ENCODE results near the gene FMO4.
"Not testable (repeated sequence)": the region's sequence is repeated elsewhere in the genome, so short reads cannot be mapped to it uniquely, and the experiment has no call there.

FMO4 gene

DNA sequence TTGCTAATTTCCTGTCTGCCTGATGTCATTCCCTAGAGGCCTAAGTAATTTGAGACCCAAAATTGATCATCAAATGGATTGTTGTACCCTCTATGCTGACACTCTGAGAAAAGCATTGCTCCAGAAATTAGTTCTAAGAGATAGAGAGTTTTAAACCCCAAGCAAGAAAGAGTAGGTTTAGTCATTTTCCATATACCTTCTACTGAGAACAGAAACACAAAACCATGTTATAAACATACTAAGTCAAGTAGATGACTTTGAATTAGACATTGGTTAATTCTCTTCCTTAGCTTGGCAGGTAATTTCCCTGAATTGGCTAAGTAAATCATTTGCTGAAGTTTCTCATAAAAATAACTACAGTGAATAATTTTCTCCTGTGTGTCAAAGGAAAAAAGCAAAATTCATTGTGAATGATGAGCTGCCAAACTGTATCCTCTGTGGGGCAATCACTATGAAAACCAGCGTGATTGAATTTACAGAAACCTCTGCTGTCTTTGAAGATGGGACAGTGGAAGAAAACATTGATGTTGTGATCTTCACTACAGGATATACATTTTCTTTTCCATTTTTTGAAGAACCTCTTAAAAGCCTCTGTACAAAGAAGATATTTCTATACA lies 20.1 kb downstream of the FMO4 start:
- TF ChIP-seq, protein P1, sequence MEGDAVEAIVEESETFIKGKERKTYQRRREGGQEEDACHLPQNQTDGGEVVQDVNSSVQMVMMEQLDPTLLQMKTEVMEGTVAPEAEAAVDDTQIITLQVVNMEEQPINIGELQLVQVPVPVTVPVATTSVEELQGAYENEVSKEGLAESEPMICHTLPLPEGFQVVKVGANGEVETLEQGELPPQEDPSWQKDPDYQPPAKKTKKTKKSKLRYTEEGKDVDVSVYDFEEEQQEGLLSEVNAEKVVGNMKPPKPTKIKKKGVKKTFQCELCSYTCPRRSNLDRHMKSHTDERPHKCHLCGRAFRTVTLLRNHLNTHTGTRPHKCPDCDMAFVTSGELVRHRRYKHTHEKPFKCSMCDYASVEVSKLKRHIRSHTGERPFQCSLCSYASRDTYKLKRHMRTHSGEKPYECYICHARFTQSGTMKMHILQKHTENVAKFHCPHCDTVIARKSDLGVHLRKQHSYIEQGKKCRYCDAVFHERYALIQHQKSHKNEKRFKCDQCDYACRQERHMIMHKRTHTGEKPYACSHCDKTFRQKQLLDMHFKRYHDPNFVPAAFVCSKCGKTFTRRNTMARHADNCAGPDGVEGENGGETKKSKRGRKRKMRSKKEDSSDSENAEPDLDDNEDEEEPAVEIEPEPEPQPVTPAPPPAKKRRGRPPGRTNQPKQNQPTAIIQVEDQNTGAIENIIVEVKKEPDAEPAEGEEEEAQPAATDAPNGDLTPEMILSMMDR (IDR thresholded peaks at IDR 0.05; ENCODE audit: unreplicated experiment in 3 of 3), result no peak
- no peak overlapping the region for H3K4me3 Mint-ChIP-seq
- no peak overlapping the region for H3K27ac Mint-ChIP-seq
- H3K27me3 Mint-ChIP-seq (ENCODE audit: low read depth), result no peaks in the 10 kb centered on the region
- peaks cover 3% of the 10 kb centered on the region for H3K36me3 Mint-ChIP-seq (ENCODE audit: low read depth)
- no peaks in the 10 kb centered on the region for H3K9me3 Mint-ChIP-seq
- H3K4me1 Mint-ChIP-seq, result peaks cover 13% of the 10 kb centered on the region

DNA sequence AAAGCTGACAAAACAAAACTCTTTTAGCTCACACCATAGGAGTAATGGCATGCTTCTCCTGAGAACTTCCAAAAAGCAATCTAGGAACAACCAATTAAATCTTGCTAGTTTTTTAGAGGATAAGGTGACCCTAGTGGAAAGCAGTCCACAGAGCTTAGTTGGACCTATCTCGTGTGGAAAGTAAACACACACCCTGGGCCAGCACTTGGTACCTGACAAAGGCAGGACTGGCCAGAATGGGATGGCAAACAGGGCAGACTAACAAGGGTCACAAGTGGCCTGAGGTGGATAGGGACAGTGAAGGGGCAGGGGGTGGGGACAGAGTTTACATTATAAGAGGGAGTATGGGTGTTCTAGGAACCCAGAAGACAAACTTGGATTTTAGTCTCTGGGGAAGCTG lies 22.0 kb downstream of the FMO4 start:
- Mint-ChIP-seq H3K27me3 (ENCODE audit: low read depth) (no peaks in the 10 kb centered on the region), H3K36me3 (ENCODE audit: low read depth) (no peaks in the 10 kb centered on the region), H3K4me3 (no peak overlapping the region), H3K27ac (no peak overlapping the region), H3K4me1 (peaks cover 13% of the 10 kb centered on the region), H3K9me3 (no peaks in the 10 kb centered on the region)
- TF ChIP-seq, protein P1 (IDR thresholded peaks at IDR 0.05; ENCODE audit: unreplicated experiment in 3 of 3), result no peak

DNA sequence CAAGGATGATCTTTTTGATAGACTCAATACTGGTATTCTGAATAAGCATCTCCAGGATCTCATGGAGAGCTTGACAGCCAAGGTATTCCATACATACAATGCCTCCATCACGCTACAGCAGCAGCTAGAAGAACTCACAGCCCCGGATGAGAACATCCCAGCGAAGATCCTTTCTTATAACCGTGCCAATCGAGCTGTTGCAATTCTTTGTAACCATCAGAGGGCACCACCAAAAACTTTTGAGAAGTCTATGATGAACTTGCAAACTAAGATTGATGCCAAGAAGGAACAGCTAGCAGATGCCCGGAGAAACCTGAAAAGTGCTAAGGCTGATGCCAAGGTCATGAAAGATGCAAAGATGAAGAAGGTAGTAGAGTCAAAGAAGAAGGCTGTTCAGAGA lies 25.4 kb downstream of the FMO4 start:
- H3K4me3 Mint-ChIP-seq; H3K9me3 Mint-ChIP-seq; H3K36me3 Mint-ChIP-seq (ENCODE audit: low read depth); H3K27ac Mint-ChIP-seq; H3K27me3 Mint-ChIP-seq (ENCODE audit: low read depth): not testable (repeated sequence)
- H3K4me1 Mint-ChIP-seq, result peaks cover 20% of the 10 kb centered on the region

DNA sequence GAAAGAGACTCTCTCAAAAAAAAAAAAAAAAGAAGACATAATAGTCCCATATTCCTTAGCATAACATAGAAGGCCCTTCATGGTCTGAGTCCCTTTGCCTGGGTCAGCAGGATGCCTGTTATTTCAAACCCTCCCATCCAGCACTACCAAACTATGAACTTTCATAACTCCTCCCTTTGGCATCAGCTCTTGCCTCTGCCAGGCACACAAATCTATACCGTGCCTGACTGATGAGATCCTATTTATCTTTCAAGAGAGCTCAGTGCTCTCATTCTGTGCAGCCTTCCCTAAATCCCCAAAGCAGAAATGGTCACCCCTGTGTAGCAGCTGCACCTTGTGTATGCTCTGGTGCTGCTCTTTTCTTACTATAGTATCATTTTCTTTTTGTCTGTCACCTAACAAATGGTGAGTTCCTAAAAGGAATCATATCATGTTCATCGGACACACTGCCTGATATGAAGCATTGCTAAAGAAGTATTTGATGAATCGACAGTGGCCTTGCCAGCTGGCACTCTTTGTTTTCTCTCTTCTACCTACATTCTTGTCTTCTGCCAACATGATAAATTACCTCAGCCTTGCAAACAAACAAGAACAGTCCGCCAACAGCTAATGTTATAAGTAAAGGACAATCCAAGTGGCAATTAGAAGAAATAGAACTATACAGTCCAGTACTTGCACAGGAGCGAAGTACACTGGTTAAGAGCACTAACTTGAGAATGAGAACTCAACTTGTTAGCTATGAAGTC lies 29.9 kb downstream of the FMO4 start:
- Mint-ChIP-seq H3K27ac (peak overlapping the region; percentile 31 to 93 (median 81)), H3K36me3 (ENCODE audit: low read depth) (no peaks in the 10 kb centered on the region), H3K27me3 (ENCODE audit: low read depth) (no peaks in the 10 kb centered on the region), H3K9me3 (peaks cover 2% of the 10 kb centered on the region), H3K4me3 (no peak overlapping the region), H3K4me1 (peaks cover 7% of the 10 kb centered on the region)
- TF ChIP-seq, protein P1 (IDR thresholded peaks at IDR 0.05; ENCODE audit: unreplicated experiment in 3 of 3), result no peak

DNA sequence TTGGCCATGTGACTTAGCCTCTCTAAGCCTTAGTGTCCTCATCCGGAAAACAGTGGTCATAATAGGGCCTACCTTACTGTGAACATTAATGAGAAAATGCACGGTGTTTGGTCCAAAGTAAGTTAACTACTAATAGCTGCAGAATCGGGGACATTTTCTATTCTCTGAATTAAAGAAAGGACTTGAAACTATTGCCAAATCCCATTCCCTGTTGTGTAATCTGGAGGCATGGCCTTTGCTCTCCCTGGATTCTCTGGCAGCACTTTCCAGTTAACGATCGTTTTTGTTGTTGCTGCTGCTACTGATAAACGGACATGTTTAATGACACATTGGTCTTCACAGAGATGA lies 30.5 kb downstream of the FMO4 start:
- H3K4me1 Mint-ChIP-seq, result peaks cover 7% of the 10 kb centered on the region
- peaks cover 2% of the 10 kb centered on the region for H3K9me3 Mint-ChIP-seq
- TF ChIP-seq, protein P1 (IDR thresholded peaks at IDR 0.05; ENCODE audit: unreplicated experiment in 3 of 3), result no peak
- H3K27me3 Mint-ChIP-seq (ENCODE audit: low read depth), result no peaks in the 10 kb centered on the region
- peak overlapping the region in 1 of 3 experiments; percentile 93 for H3K27ac Mint-ChIP-seq
- H3K36me3 Mint-ChIP-seq (ENCODE audit: low read depth), result no peaks in the 10 kb centered on the region
- no peak overlapping the region for H3K4me3 Mint-ChIP-seq

DNA sequence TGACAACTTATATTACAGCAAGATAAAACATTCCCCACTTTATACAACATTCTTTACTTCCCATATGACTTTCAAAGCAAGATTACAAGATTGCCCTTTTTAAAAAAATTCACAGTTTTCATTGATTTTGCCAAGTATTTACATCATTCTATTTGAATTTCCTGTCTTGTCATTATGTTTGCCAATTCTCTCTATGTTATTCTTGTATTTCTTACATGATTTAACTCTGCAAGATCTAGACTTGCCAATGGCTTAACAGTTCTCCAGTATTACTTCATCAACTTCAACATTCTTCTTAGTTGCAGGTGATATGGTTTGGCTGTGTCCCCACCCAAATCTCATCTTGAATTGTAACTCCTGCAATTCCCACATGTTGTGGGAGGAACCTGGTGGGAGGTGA lies 31.6 kb downstream of the FMO4 start:
- no peaks in the 10 kb centered on the region for H3K36me3 Mint-ChIP-seq (ENCODE audit: low read depth)
- H3K4me3 Mint-ChIP-seq, result no peak overlapping the region
- TF ChIP-seq, protein P1 (IDR thresholded peaks at IDR 0.05; ENCODE audit: unreplicated experiment in 3 of 3), result no peak
- no peaks in the 10 kb centered on the region for H3K27me3 Mint-ChIP-seq (ENCODE audit: low read depth)
- H3K9me3 Mint-ChIP-seq, result peaks cover 2% of the 10 kb centered on the region
- H3K27ac Mint-ChIP-seq, result no peak overlapping the region
- peaks cover 7% of the 10 kb centered on the region for H3K4me1 Mint-ChIP-seq
